Coronary artery (tissue), 2 donors: ENCODE results near the gene GASK1A.
A peak's percentile ranks its signal among the peaks of the same experiment; 100 is the strongest.

ENCODE experiments used
- DNase-seq: peaks from one replicate; pipeline ENCODE4 v3.0.0-alpha.2; 2017; ENCODE audit warnings: low spot score
- H3K27ac ChIP-seq, 2 donors: fragments of 200-600 bp; sonication (generic); one replicate each; pipeline ENCODE4 v1.5.1; 2016 to 2019
- H3K4me3 ChIP-seq: fragments of 200-600 bp; sonication (generic); 2 replicates; pipeline ENCODE4 v1.5.1; 2016; ENCODE audit warnings: mild to moderate bottlenecking, moderate library complexity
- TF ChIP-seq, protein P1 (sequence below): fragments of 200-600 bp; sonication (generic); IDR thresholded peaks from one replicate; pipeline ENCODE4 v1.5.1; 2019; ENCODE audit warnings: antibody characterized with exemption

The GASK1A gene

DNA sequence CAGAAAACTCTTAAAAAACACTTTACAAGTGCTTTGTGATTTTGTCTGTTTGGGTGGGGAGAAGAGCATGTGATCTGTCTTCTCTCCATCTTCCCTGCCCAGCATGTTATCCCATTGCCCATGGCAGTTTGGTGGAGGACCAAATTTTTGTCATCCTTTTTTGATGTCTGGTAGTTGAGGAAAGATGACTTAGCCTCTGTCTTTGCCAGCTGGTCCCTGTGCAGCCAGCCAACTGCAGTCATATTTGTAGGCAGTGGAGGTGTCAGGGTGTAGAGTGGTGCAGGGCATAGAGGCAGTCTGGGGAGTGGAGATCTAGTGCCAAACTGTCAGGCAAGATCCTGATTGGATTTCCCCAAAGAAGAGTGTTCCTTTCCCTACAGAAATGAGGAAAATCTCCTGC lies 40.7 kb downstream of the GASK1A start:
- TF ChIP-seq, protein P1, sequence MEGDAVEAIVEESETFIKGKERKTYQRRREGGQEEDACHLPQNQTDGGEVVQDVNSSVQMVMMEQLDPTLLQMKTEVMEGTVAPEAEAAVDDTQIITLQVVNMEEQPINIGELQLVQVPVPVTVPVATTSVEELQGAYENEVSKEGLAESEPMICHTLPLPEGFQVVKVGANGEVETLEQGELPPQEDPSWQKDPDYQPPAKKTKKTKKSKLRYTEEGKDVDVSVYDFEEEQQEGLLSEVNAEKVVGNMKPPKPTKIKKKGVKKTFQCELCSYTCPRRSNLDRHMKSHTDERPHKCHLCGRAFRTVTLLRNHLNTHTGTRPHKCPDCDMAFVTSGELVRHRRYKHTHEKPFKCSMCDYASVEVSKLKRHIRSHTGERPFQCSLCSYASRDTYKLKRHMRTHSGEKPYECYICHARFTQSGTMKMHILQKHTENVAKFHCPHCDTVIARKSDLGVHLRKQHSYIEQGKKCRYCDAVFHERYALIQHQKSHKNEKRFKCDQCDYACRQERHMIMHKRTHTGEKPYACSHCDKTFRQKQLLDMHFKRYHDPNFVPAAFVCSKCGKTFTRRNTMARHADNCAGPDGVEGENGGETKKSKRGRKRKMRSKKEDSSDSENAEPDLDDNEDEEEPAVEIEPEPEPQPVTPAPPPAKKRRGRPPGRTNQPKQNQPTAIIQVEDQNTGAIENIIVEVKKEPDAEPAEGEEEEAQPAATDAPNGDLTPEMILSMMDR: no peak
- H3K4me3 ChIP-seq: no peak overlapping the region
- DNase-seq: peak; percentile 12
- H3K27ac ChIP-seq: no peak overlapping the region

DNA sequence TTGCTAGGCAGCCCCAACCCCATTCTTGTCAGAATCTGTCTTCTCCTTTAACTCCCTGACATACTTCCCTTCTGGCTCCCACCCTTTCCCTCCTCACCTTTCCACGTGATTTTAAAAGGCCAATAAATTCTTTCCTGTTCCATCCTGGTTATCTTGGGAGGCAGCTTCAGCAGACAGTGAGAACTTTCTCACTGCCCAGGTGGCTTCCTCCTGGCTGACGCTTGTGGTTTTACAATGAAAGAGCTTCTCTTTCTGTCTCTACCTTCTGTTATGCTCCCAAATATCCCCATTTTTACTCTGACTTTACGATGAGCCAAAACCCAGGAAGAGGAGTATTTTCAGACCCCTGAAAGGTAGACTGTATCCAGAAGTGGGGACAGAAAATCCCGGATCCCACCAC lies 42.1 kb downstream of the GASK1A start:
- Histone ChIP-seq H3K4me3 (no peak overlapping the region), H3K27ac (no peak overlapping the region)
- TF ChIP-seq, protein P1: no peak
- no peak for DNase-seq

DNA sequence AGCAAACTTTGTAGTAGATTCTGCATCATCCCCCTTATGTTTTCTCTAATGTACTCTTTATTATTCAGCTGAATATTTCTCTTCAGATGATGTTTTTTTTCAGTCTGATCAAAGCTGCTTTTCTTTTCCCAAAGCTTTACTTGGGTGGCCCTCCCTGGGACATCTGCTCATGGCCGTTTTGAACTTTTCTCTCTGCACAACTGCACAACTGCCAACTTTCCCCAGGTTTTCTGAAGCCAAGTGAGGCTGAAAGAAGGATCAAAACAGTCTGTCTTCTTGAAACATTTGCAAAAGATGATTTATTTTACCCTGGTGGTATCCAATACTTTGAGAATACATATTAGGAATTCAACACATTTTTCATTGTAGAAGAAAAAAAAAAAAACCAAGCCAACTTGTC lies 43.0 kb downstream of the GASK1A start:
- TF ChIP-seq, protein P1: no peak

DNA sequence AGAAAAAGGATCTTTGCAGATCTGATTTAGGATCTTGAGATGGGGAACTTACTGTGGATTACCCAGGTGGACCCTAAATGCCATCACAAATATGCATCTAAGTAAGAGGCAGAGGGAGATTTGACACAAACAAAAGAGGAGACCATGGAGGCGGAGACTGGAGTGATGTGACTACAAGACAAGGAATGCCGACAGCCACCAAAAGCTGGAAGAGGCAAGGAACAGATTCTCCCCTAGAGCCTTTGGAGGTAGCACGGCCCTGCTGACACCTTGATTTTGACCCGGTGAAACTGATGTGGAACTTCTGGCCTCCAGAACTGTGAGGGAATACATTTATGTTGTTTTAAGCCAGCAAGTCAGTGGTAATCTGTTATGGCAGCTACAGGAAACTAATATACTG lies 44.0 kb downstream of the GASK1A start:
- no peak overlapping the region for H3K4me3 ChIP-seq
- DNase-seq: peak; percentile 36
- H3K27ac ChIP-seq: no peak overlapping the region
- TF ChIP-seq, protein P1: no peak

More for the DNA sequence above, 43.0 kb downstream of the GASK1A start:
- H3K27ac ChIP-seq: no peak overlapping the region
- peak; percentile 2 for DNase-seq
- no peak overlapping the region for H3K4me3 ChIP-seq

DNA sequence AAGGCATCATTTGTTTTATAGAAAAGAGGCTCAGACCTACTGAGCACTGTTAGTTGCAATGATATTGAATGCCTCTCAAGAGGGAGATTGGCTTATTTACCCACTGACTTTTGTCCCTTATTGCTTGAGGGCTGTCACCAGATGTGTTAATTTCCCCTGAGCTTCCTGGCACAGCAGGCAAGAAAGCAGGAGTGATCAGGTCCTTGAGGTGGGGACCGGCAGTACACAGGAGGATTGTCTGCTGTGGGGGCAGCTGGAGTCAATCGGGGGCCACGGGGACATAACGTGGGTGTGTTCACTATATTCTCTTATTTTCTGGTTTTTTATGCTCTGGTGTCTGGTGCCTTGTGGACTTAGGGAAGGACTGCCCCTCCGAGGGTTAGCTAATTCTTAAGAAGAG lies 44.6 kb downstream of the GASK1A start:
- Histone ChIP-seq H3K4me3 (no peak overlapping the region), H3K27ac (no peak overlapping the region)
- DNase-seq: peak; percentile 47
- TF ChIP-seq, protein P1: no peak

DNA sequence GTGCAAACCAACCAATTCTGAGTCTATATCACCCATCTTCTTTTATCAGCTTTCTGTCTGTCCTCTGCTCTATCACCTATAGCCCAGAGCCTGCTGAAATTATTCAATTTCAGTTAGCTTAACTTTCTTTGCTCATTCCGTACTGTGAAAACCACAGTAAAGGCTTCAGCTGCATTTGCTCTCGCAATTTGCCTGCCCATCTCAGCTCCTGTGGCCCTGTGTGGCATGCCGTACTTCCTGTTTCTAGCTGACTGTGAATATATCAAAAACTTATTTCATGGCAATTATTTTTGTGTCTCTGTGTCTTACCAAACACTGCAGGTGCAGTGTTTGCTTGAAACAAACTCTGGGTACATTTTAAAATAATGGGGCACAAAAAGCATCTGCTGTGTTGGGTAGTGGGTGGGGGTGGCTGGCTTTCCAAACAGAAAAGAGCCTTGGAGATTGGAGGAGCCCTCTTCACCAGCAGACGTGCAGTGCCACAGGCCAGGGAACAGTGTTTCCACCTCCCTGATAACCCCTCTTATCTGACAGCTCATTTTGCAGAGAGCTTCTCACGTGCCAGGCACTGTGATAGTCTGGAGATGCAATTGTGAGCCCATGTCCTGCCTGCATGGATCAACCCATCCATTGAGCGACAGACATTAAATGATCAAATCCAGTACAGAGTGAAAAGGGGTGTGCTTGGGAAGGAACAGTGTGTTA lies 45.2 kb downstream of the GASK1A start:
- Histone ChIP-seq H3K4me3 (no peak overlapping the region), H3K27ac (no peak overlapping the region)
- TF ChIP-seq, protein P1: no peak
- DNase-seq: peak; percentile 46

DNA sequence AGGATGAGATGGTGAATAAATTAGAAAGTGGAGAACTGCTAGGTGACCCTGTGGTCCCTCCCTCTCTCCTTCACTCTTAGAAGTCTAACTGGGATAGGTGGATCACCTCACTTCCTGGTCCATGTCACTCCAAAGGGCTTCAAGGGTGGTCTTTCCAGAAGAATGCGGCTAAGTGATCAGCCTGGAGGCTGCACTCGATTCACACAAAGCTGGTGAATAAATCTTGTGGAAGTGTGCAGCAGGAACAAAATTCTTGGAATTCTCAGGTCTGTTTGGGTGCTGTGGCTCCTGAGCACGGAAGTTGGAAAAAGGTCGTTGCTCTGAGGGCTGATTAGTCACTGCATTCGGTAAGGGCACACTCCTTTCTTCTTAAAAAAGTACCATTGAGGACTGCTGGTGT lies 46.3 kb downstream of the GASK1A start:
- no peak overlapping the region for H3K27ac ChIP-seq
- peak; percentile 17 for DNase-seq
- TF ChIP-seq, protein P1: no peak
- no peak overlapping the region for H3K4me3 ChIP-seq
